GM12878 (cell line): Measurements from ENCODE around the gene IL15. TPM values are rescaled to one million over a fixed set of nuclear protein-coding genes. Genes with fewer than 3 reads are reported as not detected.
"Not testable (repeated sequence)": the region's sequence is repeated elsewhere in the genome, so short reads cannot be mapped to it uniquely, and the experiment has no call there.

Experiments
- ATAC-seq: fragments of 200-7000 bp; cut with Tn5 transposase; 3 replicates; pipeline ENCODE4 v1.9.1; 2020; ENCODE audit warnings: mild to moderate bottlenecking, moderate library complexity
- BruUV-seq: library from RNA; stranded (reverse); fragments of 400-500 nt; replicated peaks from 2 replicates; lab custom pipeline; 2021; lab: Mats Ljungman, UMichigan
- CTCF ChIA-PET: fragments of 300-600 bp; sonication (Branson Sonifier 250); formaldehyde crosslinking; extraction: SDS; loops from one replicate; lab custom pipeline; 2021; ENCODE audit warnings: inconsistent platforms; lab: Yijun Ruan, JAX
- POLR2A ChIA-PET: fragments of 350-600 bp; formaldehyde crosslinking; extraction: SDS; loops from one replicate; lab custom pipeline; 2021; ENCODE audit warnings: inconsistent platforms; lab: Charles Lee
- RAD21 ChIA-PET: fragments of 300-600 bp; sonication (Branson Sonifier 250); formaldehyde crosslinking; loops from one replicate; lab custom pipeline; 2023; ENCODE audit warnings: antibody characterized with exemption; ENCODE audit not compliant: unreplicated experiment; lab: Charles Lee
- SMC1A ChIA-PET: fragments of 300-600 bp; sonication (Branson Sonifier 250); formaldehyde crosslinking; loops from one replicate; lab custom pipeline; 2023; ENCODE audit not compliant: unreplicated experiment, uncharacterized antibody; lab: Charles Lee
- DNase-seq: peaks from one replicate; pipeline ENCODE4 v3.0.0-alpha.2; 2011; ENCODE audit warnings: low read depth, low spot score
- FAIRE-seq: peaks from 3 replicates; lab custom pipeline; 2011; peaks lifted over from hg19 to GRCh38; lab: Jason Lieb, UNC
- H2AFZ ChIP-seq: 2 replicates; pipeline ENCODE4 v1.6.0; 2011; ENCODE audit warnings: low read depth, low read length, control low read depth; ENCODE audit not compliant: control insufficient read depth
- H3K27ac ChIP-seq: 2 replicates; pipeline ENCODE4 v1.5.1; 2011; ENCODE audit warnings: control low read depth; ENCODE audit not compliant: control insufficient read depth, insufficient read depth
- H3K27me3 ChIP-seq, 2 experiments: replicated peaks in 1 of 2; 2 replicates each; pipeline versions ENCODE4 v1.6.0 to v1.6.1; 2011; ENCODE audit warnings: low read length in 1 of 2; ENCODE audit not compliant: control insufficient read depth in 2 of 2, insufficient read depth in 2 of 2
- H3K36me3 ChIP-seq, 2 experiments: 2 replicates each; pipeline ENCODE4 v1.5.1; 2011; ENCODE audit warnings: low read length in 1 of 2; ENCODE audit not compliant: control insufficient read depth in 2 of 2, insufficient read depth in 2 of 2
- H3K4me1 ChIP-seq: 2 replicates; pipeline ENCODE4 v1.6.1; 2011; ENCODE audit warnings: mild to moderate bottlenecking, low read length, moderate library complexity, mixed read lengths; ENCODE audit not compliant: control insufficient read depth, insufficient read depth
- H3K4me2 ChIP-seq: 2 replicates; pipeline ENCODE4 v1.6.0; 2011; ENCODE audit warnings: control low read depth; ENCODE audit not compliant: control insufficient read depth, insufficient read depth
- H3K4me3 ChIP-seq: fragments of 200-600 bp; sonication (generic); 2 replicates; pipeline ENCODE4 v1.5.1; 2016
- H3K79me2 ChIP-seq: 2 replicates; pipeline ENCODE4 v1.6.0; 2011; ENCODE audit warnings: low read length; ENCODE audit not compliant: control insufficient read depth, insufficient read depth
- H3K9ac ChIP-seq: 2 replicates; pipeline ENCODE4 v1.8.0; 2011; ENCODE audit warnings: low read length, control low read depth, mixed read lengths; ENCODE audit not compliant: control insufficient read depth, insufficient read depth
- H3K9me3 ChIP-seq: replicated peaks from 3 replicates; pipeline ENCODE4 v1.5.1; 2011; ENCODE audit warnings: mild to moderate bottlenecking, low read length; ENCODE audit not compliant: control insufficient read depth, insufficient read depth
- H4K20me1 ChIP-seq: 2 replicates; pipeline ENCODE4 v1.6.0; 2011; ENCODE audit not compliant: control insufficient read depth, insufficient read depth
- CREB1 ChIP-seq: IDR thresholded peaks from 2 replicates; pipeline ENCODE4 v1.6.1; 2012; ENCODE audit warnings: low read depth, mild to moderate bottlenecking, inconsistent platforms
- IRF4 ChIP-seq: IDR thresholded peaks from 2 replicates; pipeline ENCODE4 v1.6.1; 2011; ENCODE audit warnings: low read depth, low read length
- MTA2 ChIP-seq: fragments of 450-650 bp; IDR thresholded peaks from 2 replicates; pipeline ENCODE4 v1.6.1; 2016; ENCODE audit warnings: low read depth, mild to moderate bottlenecking, moderate library complexity
- RELA ChIP-seq: fragments of 450-650 bp; IDR thresholded peaks from 2 replicates; pipeline ENCODE4 v1.8.0; 2014; ENCODE audit warnings: borderline replicate concordance; ENCODE audit not compliant: partially characterized antibody
- RUNX3 ChIP-seq: IDR thresholded peaks from 2 replicates; pipeline ENCODE4 v1.6.1; 2012; ENCODE audit warnings: low read length, inconsistent platforms
- ZBED1 ChIP-seq: IDR thresholded peaks from 2 replicates; pipeline ENCODE4 v1.6.1; 2016; ENCODE audit warnings: borderline replicate concordance
- WGBS: methylation state at CpG from one replicate; pipeline ENCODE4 v1.1.6; 2016; ENCODE audit warnings: low lambda C conversion rate; ENCODE audit not compliant: insufficient replicate concordance, insufficient coverage; ENCODE audit errors: missing lambda C conversion rate; 5-methylcytosine and 5-hydroxymethylcytosine counted together
- in situ Hi-C: fragments of 300-500 bp; cut with MboI; formaldehyde crosslinking; loops from 9 replicates; pipeline ENCODE4 v1.14.3; 2018; ENCODE audit warnings: mixed read lengths
- intact Hi-C: fragments of 100-400 bp; cut with micrococcal nuclease; formaldehyde crosslinking; loops from one replicate; pipeline ENCODE4 v1.14.2; 2022; ENCODE audit not compliant: unreplicated experiment
- polyA plus RNA-seq, 11 experiments: library from polyadenylated mRNA; depleted of rRNA in 4 of 11; unstranded in 6 of 11; stranded (reverse) in 5 of 11; fragments of >200 nt; fragmentation: Nextera tagmentation in 4 of 11; fragmentation: Illumina TruSeq in 1 of 11; extraction: Ambion mirVana in 4 of 11; extraction: Trizol in 1 of 11; gene quantifications; 1 replicate in 1 of 11; 2 replicates in 10 of 11; pipeline versions ENCODE4 v1.2.1 to v1.2.3, GENCODE V29; 2011 to 2016; ENCODE audit warnings: inconsistent platforms in 2 of 11, missing spikeins in 2 of 11, low read depth in 1 of 11
- total RNA-seq, 4 experiments: library from RNA; depleted of rRNA in 3 of 4; stranded (reverse); fragments of >200 nt in 3 of 4; fragmentation: Illumina TruSeq in 1 of 4; extraction: Trizol in 1 of 4; gene quantifications; 2 replicates each; pipeline versions ENCODE4 v1.2.1 to v1.2.3, GENCODE V29; 2013 to 2021

Gene IL15
- total and polyA plus RNA-seq, 10 of the 15 experiments (the other 5 are each of a cell fraction or from before 2014, with no cell fraction given), result 6.0 to 11.4 (median 8.2) TPM

DNA sequence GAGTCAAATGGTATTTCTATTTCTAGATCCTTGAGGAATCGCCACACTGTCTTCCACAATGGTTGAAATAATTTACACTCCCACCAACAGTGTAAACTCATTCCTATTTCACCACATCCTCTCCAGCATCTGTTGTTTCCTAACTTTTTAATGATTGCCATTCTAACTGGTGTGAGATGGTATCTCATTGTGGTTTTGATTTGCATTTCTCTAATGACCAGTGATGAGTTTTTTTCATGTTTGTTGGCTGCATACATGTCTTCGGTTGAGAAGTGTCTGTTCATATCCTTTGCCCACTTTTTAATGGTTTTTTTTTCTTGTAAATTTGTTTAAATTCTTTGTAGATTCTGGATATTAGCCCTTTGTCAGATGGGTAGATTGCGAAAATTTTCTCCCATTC is 115.4 kb downstream of the IL15 start:
- in situ Hi-C loops, ATAC-seq, POLR2A ChIA-PET: not testable (repeated sequence)

DNA sequence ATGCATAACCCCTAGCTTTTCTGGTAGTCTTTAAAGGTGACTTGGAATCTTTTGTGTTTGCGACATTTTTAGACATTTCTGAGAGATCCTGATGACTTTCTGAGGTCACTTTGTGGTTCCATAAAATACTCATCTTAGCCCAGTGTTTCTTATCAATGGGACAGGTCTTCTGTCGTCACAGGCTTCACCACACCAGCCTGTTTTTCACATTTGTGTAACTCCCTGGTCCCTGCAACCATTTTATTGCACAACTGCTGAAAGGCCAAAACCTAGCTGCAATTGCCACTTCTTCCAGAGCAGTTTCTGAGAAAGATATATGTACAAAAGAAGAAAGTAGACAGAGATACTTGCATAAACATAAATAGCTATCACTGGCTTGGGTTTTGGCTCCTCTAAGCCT is 120.9 kb downstream of the IL15 start:
- DNase-seq, result no peak
- TF ChIP-seq CREB1 (no peak), ZBED1 (no peak), IRF4 (no peak), MTA2 (no peak), RUNX3 (peak; percentile 47), RELA (no peak)
- SMC1A ChIA-PET, result interaction anchor here (2.1 kb wide), 1 partner anchor 12 kb away, joined by 5 read pairs; no protein-coding TSS in a partner anchor
- WGBS, result 13% methylated on average over 2 of the region's 2 CpGs
- intact Hi-C loops, result no loop called here
- H3K4me2 ChIP-seq, result no peak overlapping the region
- in situ Hi-C loops, result no loop called here
- BruUV-seq, result no TSS peak
- no peak overlapping the region for H3K27ac ChIP-seq
- no peaks in the 10 kb centered on the region for H3K36me3 ChIP-seq
- no peak for ATAC-seq
- RAD21 ChIA-PET, result no interaction called here
- no peak overlapping the region for H3K4me3 ChIP-seq
- H3K9me3 ChIP-seq, result no peaks in the 10 kb centered on the region
- H3K27me3 ChIP-seq, result peaks cover 0 to 2% of the 10 kb centered on the region in 2 experiments; a peak in 2 of 4 replicates
- no peak overlapping the region for H2AFZ ChIP-seq
- no peak overlapping the region for H3K9ac ChIP-seq
- no peaks in the 10 kb centered on the region for H4K20me1 ChIP-seq
- POLR2A ChIA-PET, result no interaction called here
- CTCF ChIA-PET, result interaction anchor here (0.6 kb wide), 1 partner anchor 1710 kb away, joined by 3 read pairs; no protein-coding TSS in a partner anchor
- H3K4me1 ChIP-seq, result no peaks in the 10 kb centered on the region
- no peak for FAIRE-seq
- H3K79me2 ChIP-seq, result no peaks in the 10 kb centered on the region

More for the DNA sequence above, 115.4 kb downstream of the IL15 start:
- H2AFZ ChIP-seq, DNase-seq, H3K36me3 ChIP-seq, H3K4me1 ChIP-seq, intact Hi-C loops, H3K4me3 ChIP-seq, RAD21 ChIA-PET, H4K20me1 ChIP-seq, H3K79me2 ChIP-seq, H3K27ac ChIP-seq, H3K9me3 ChIP-seq, H3K4me2 ChIP-seq, CTCF ChIA-PET, FAIRE-seq, H3K9ac ChIP-seq, BruUV-seq, H3K27me3 ChIP-seq, SMC1A ChIA-PET: not testable (repeated sequence)
- WGBS, result 14% methylated on average over 3 of the region's 3 CpGs
